ENCODE data around the gene ZFHX2. TPM values are rescaled to one million over a fixed set of nuclear protein-coding genes. Genes with fewer than 3 reads are reported as not detected.

The ZFHX2 gene
- total and polyA plus RNA-seq, 2 of the 13 experiments (the other 11 are each of a cell fraction or from before 2014, with no cell fraction given): 0.17 to 0.44 TPM

DNA sequence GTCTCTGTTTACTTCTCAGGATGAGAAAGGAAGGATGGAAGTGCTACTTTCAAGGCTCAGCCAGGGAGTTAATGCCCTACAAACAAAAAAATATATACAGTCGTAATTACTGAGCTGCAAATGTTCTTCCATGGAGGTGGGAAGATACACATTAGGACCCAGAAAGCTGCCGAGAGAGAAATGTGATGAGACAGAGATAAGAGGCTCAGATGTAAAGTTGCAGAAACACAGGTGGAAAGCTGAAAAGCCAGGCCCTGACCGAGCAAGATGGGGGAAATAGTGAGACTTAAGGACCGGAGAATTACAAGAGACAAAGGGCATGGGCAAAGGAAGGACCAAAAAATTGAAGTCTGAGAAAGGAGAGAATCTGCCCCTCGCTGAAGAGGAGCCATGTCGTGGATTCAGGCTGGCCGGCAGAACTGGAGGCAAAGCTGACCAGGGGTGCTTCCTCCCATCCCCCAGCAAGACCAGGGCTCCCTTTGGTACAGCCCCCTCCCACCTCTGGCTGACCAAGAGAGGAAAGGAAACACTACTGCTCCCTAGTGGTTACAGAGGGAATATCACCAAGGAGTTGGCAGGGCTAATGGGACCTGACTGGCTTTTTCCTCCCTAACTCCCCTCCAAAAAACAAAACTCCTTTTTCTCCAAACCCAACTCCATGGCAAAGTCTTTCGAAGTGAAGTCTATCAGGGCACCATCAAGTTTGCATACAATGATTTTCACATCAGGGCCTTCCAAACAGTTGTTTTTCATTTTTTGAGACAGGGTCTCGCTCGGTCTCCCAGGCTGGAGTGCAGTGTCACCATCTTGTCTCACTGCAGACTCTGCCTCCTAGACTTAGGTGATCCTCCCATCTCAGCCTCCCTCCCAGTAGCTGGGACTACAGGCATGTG lies 12.1 kb downstream of the ZFHX2 start (continued):
- TF ChIP-seq, protein P1, sequence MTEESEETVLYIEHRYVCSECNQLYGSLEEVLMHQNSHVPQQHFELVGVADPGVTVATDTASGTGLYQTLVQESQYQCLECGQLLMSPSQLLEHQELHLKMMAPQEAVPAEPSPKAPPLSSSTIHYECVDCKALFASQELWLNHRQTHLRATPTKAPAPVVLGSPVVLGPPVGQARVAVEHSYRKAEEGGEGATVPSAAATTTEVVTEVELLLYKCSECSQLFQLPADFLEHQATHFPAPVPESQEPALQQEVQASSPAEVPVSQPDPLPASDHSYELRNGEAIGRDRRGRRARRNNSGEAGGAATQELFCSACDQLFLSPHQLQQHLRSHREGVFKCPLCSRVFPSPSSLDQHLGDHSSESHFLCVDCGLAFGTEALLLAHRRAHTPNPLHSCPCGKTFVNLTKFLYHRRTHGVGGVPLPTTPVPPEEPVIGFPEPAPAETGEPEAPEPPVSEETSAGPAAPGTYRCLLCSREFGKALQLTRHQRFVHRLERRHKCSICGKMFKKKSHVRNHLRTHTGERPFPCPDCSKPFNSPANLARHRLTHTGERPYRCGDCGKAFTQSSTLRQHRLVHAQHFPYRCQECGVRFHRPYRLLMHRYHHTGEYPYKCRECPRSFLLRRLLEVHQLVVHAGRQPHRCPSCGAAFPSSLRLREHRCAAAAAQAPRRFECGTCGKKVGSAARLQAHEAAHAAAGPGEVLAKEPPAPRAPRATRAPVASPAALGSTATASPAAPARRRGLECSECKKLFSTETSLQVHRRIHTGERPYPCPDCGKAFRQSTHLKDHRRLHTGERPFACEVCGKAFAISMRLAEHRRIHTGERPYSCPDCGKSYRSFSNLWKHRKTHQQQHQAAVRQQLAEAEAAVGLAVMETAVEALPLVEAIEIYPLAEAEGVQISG (CRISPR knock-in tag; IDR thresholded peaks at IDR 0.05): no peak
- no peak for TF ChIP-seq PCBP2 (optimal IDR thresholded peaks at IDR 0.05; ENCODE audit: low read depth, low read length, poor library complexity, severe bottlenecking)
- TF ChIP-seq, protein P2, sequence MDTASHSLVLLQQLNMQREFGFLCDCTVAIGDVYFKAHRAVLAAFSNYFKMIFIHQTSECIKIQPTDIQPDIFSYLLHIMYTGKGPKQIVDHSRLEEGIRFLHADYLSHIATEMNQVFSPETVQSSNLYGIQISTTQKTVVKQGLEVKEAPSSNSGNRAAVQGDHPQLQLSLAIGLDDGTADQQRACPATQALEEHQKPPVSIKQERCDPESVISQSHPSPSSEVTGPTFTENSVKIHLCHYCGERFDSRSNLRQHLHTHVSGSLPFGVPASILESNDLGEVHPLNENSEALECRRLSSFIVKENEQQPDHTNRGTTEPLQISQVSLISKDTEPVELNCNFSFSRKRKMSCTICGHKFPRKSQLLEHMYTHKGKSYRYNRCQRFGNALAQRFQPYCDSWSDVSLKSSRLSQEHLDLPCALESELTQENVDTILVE (CRISPR knock-in tag; IDR thresholded peaks at IDR 0.05): no peak
- TF ChIP-seq TAF15 (IDR thresholded peaks at IDR 0.05; ENCODE audit: low read depth, low read length, poor library complexity, severe bottlenecking): no peak
- TF ChIP-seq MAF1 (CRISPR knock-in tag; IDR thresholded peaks at IDR 0.05; ENCODE audit: borderline replicate concordance): no peak
- no peak for TF ChIP-seq POLR2AphosphoS2 (IDR thresholded peaks at IDR 0.05; ENCODE audit: low read depth, low read length)
- TF ChIP-seq ZBTB42 (CRISPR knock-in tag; IDR thresholded peaks at IDR 0.05): no peak
- TF ChIP-seq CHD2 (IDR thresholded peaks at IDR 0.05; ENCODE audit: low read depth, low read length): no peak
- TF ChIP-seq, protein P3, sequence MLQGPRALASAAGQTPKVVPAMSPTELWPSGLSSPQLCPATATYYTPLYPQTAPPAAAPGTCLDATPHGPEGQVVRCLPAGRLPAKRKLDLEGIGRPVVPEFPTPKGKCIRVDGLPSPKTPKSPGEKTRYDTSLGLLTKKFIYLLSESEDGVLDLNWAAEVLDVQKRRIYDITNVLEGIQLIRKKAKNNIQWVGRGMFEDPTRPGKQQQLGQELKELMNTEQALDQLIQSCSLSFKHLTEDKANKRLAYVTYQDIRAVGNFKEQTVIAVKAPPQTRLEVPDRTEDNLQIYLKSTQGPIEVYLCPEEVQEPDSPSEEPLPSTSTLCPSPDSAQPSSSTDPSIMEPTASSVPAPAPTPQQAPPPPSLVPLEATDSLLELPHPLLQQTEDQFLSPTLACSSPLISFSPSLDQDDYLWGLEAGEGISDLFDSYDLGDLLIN (CRISPR knock-in tag; IDR thresholded peaks at IDR 0.05; ENCODE audit: borderline replicate concordance): no peak
- TF ChIP-seq, protein P4, sequence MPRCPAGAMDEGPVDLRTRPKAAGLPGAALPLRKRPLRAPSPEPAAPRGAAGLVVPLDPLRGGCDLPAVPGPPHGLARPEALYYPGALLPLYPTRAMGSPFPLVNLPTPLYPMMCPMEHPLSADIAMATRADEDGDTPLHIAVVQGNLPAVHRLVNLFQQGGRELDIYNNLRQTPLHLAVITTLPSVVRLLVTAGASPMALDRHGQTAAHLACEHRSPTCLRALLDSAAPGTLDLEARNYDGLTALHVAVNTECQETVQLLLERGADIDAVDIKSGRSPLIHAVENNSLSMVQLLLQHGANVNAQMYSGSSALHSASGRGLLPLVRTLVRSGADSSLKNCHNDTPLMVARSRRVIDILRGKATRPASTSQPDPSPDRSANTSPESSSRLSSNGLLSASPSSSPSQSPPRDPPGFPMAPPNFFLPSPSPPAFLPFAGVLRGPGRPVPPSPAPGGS (CRISPR knock-in tag; IDR thresholded peaks at IDR 0.05): peak; percentile 79; the same call in 1 of the 2 replicates
- TF ChIP-seq, protein P5, sequence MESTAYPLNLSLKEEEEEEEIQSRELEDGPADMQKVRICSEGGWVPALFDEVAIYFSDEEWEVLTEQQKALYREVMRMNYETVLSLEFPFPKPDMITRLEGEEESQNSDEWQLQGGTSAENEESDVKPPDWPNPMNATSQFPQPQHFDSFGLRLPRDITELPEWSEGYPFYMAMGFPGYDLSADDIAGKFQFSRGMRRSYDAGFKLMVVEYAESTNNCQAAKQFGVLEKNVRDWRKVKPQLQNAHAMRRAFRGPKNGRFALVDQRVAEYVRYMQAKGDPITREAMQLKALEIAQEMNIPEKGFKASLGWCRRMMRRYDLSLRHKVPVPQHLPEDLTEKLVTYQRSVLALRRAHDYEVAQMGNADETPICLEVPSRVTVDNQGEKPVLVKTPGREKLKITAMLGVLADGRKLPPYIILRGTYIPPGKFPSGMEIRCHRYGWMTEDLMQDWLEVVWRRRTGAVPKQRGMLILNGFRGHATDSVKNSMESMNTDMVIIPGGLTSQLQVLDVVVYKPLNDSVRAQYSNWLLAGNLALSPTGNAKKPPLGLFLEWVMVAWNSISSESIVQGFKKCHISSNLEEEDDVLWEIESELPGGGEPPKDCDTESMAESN (CRISPR knock-in tag; conservative IDR thresholded peaks at IDR 0.05): 0 out of 2 replicates have a peak, but pooled peaks have one; percentile 46
- no peak for TF ChIP-seq ZFY (CRISPR knock-in tag; IDR thresholded peaks at IDR 0.05)
- no peak for TF ChIP-seq NR2F1 (CRISPR knock-in tag; IDR thresholded peaks at IDR 0.05)
- TF ChIP-seq POLR2G (IDR thresholded peaks at IDR 0.05; ENCODE audit: low read depth, low read length): no peak; the same call in 1 of the 2 replicates
- no peak for TF ChIP-seq ZNF30 (CRISPR knock-in tag; IDR thresholded peaks at IDR 0.05)
- TF ChIP-seq JUNB (CRISPR knock-in tag; IDR thresholded peaks at IDR 0.05; ENCODE audit: borderline replicate concordance): no peak
- TF ChIP-seq ZNF709 (CRISPR knock-in tag; IDR thresholded peaks at IDR 0.05): no peak
- TF ChIP-seq, protein P6, sequence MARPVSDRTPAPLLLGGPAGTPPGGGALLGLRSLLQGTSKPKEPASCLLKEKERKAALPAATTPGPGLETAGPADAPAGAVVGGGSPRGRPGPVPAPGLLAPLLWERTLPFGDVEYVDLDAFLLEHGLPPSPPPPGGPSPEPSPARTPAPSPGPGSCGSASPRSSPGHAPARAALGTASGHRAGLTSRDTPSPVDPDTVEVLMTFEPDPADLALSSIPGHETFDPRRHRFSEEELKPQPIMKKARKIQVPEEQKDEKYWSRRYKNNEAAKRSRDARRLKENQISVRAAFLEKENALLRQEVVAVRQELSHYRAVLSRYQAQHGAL (CRISPR knock-in tag; IDR thresholded peaks at IDR 0.05; ENCODE audit: not compliant biosample characterization): no peak
- TF ChIP-seq SUZ12 (IDR thresholded peaks at IDR 0.05; ENCODE audit: low read depth, low read length): no peak

Data from HepG2 (cell line).